Measurements from ENCODE around the gene ETFB.

Gene ETFB

DNA sequence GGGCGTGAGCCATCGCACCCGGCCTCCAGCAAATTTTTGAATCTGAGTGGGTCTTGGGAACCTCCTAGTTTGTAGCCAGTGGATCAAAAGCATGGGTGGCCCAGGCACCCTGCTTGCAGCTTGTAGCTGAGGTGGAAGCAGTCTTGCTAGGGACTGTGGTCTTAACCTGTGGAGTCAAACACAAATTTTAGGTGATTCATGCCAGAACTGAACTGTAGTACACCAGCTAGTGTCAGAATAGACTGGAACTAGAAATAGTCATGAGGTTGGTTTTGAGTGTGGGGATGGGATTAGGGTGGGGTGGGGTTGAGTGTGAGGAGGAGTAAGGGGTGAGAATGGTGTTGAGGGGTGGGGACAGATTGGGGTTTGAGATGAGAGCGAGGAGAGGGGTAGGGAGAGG lies 15.8 kb upstream of the ETFB start:
- TF ChIP-seq, protein P1, sequence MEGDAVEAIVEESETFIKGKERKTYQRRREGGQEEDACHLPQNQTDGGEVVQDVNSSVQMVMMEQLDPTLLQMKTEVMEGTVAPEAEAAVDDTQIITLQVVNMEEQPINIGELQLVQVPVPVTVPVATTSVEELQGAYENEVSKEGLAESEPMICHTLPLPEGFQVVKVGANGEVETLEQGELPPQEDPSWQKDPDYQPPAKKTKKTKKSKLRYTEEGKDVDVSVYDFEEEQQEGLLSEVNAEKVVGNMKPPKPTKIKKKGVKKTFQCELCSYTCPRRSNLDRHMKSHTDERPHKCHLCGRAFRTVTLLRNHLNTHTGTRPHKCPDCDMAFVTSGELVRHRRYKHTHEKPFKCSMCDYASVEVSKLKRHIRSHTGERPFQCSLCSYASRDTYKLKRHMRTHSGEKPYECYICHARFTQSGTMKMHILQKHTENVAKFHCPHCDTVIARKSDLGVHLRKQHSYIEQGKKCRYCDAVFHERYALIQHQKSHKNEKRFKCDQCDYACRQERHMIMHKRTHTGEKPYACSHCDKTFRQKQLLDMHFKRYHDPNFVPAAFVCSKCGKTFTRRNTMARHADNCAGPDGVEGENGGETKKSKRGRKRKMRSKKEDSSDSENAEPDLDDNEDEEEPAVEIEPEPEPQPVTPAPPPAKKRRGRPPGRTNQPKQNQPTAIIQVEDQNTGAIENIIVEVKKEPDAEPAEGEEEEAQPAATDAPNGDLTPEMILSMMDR (IDR thresholded peaks at IDR 0.05), result no peak

DNA sequence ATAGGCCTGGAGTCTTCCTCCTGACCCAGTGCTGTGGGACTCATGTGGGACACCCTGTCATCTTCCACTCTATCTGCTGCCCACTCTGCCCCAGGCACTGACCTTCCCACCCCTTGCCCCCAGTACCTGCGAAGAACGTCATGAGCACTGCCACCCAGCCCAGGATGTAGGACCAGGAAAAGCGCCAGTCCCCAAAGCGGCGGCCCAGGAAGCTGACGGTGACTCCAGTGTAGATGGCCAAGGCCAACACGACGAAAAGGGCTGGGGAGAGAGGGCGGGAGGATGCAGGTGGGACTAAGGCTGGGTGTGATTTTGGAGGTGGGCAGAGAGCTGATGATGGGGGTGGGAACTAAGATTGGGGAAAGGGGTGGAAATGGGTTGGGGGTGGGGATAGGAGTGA lies 14.2 kb upstream of the ETFB start:
- TF ChIP-seq, protein P1 (IDR thresholded peaks at IDR 0.05), result no peak

DNA sequence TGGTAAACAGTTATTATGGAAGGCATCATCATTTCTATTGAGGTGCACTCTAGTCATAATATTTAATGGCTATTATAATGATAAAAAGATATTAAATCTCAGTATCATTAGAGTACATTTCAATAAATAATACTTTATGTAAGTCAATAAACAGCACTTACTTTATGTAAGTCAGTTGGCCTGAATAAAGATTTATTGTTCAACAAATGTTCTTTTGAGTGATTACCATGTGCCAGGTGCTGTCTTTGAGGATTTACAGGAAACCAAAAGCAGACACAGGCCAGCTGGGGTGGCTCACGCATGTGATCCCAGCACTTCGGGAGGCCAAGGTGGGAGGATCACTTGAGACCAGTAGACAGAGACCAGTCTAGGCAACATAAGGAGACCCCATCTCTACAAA lies 11.2 kb upstream of the ETFB start:
- TF ChIP-seq, protein P1 (IDR thresholded peaks at IDR 0.05), result no peak

DNA sequence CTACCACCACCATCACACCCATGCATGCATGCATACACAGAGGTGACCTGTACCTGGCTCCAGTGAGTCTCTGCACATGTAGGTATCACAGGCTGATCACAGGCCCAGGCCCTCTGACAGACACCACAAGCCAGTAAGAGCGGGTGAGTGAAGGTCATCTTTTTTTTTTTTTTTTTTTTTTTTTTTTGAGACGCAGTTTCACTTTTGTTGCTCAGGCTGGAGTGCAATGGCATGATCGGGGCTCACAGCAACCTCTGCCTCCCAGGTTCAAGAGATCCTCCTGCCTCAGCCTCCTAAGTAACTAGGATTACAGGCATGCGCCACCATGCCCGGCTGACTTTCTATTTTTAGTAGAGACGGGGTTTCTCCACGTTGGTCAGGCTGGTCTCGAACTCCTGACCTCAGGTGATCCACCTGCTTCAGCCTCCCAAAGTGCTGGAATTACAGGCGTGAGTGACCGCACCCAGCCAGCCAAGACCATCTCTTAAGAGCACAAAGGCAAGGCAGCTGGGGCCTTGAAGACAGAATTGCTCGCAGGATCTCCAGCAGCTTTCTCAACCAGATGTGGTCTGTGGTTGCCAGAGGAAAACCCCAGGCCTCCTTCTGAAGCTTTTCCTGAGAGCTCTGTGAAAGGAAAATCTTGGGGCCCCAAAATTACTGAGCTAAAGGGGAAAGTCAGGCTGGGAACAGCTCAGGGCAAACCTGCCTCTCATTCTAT lies 9.5 kb upstream of the ETFB start:
- TF ChIP-seq, protein P1 (IDR thresholded peaks at IDR 0.05), result no peak

DNA sequence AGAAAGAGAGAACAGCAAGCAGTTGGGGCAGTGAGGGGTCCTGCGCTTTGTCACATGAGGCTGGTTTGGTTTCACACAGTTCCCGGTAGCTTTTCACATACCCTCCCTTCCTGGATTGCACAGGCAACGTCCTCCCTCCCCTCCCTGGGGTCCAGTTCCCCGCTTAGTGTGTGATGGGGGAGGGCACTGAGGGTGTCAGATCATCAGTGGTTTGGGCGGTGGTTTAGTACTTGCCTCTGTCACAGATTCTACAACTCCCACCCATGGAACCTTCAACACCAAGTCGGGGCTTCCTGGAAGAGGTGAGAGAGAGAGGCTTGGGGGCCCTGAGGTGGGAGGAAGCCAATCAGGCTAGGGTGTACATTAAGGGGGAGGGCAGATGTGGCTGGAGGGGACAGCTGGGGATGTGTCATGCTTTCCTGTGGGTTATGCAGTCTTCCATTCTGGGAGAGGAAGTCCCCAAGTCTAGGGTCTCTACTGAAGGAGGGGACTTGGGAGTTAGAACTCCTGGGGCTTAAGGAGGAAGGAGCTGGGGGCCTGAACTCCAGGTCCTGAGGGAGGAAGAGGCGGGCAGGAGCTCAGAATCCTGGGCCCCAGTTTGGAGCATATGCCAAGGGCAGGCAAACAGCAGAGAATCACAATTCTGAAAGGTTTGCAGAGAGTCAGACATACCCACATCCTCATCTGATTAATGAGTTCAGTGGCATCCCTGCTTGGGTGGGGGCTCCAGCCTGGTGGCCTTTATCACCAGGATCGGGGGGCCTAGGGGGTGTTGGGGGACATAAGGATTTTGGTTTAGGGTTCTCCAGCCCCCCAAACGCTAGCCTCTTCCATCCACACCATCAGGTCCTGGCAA lies 6.7 kb upstream of the ETFB start, which contains the start of gene NKG7:
Gene NKG7, minus strand, starts transcription at position 6 of the 856 bp plus-strand sequence. CDS start 119 bp downstream, outside the sequence.
- TF ChIP-seq, protein P1 (IDR thresholded peaks at IDR 0.05), result no peak

DNA sequence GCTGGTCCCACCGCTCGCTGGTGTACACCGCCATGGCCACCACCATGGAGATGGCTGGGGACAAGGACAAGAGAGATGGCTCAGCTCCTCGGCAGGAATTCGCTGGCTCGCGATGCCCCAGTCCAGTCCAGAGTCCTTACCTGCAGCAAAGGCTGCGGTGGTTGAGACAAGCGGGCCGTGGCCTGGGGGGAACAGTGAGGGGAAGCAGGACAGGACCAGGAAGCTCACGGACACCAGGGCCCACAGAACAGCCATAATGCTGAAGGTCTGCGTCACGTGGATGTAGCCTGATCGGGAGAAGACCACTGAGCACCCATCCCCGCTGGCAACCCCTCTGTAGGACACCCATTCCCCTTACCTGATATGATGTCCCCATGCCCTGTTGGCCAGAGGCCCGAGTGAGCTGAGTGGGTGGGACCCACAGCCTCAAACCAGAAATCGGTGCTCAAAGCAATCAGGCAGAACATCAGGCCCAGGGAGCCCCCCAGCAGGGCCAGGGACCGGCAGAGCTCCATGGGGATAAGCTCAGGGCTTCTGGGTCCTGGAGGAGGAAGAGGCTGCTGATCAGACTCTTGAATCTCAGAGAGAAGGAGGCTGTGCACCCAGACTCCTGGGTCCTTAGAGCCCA lies 5.9 kb upstream of the ETFB start:
- TF ChIP-seq, protein P1 (IDR thresholded peaks at IDR 0.05), result no peak

DNA sequence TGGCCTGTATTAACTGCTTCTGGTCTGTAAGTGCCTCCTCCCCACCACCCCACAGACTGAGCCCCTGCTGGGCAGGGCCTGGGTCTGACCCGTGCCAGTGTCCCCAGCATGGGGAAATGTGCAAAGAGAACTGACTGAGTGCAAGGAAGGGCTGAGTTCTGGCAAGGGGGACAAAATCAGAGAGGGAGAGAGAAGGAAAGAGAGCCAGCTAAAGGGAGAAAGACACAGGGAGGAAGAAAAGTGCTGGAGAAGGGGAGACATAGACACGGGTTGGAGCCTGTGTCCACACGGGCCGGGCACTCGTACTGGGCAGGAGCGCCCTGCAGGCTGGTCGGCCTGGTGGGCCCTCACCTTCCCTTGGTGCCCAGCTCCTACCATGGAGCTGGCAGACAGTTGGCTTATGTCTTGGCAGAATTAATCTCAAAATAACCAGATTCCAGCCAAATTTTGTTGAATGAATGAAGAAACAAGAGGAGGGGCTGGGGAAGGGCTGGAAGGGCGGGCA lies 5.0 kb upstream of the ETFB start:
- TF ChIP-seq, protein P1 (IDR thresholded peaks at IDR 0.05), result no peak

Data from LNCAP (cell line).